GM19351 (cell line): ENCODE results near the gene C5.
"Not testable (repeated sequence)": the region's sequence is repeated elsewhere in the genome, so short reads cannot be mapped to it uniquely, and the experiment has no call there.

Experiments used
- ATAC-seq: cut with Tn5 transposase; IDR thresholded peaks from one replicate; pipeline ENCODE4 v1.9.1; 2021; ENCODE audit warnings: mild to moderate bottlenecking, moderate library complexity; ENCODE audit not compliant: unreplicated experiment

Gene C5

GRCh38 chr9:121053544-121053943, 3.5 kb upstream of the C5 start:
- ATAC-seq = no peak

- no peak for ATAC-seq
Measured at GRCh38 chr9:121048618-121049017, 1.5 kb downstream of the C5 start.

- no peak for ATAC-seq
Measured at GRCh38 chr9:121048175-121048574, 1.9 kb downstream of the C5 start.

DNA sequence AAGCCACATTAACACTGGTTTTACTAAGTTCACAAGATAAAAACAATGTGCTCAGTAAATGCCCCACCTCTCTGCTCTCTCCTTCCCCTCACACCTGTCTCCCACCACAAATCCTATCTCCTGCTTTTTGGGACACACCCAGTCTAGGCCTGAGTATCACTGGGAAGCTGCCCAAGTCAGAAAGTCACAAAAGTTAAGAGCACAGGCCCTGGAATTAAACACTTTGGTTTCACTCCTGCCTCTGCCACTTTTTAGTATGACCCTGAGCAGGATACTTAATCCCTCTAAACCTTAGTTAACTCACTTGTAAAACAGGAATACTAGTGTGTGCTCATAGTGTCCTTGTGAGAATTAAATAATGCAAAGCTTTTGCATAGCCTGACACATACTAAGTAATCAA, 11.3 kb downstream of the C5 start:
- ATAC-seq = no peak

- ATAC-seq = no peak
Measured at GRCh38 chr9:121038362-121038761, 11.7 kb downstream of the C5 start.

- ATAC-seq = not testable (repeated sequence)
Measured at GRCh38 chr9:121035717-121036116, 14.4 kb downstream of the C5 start.

DNA sequence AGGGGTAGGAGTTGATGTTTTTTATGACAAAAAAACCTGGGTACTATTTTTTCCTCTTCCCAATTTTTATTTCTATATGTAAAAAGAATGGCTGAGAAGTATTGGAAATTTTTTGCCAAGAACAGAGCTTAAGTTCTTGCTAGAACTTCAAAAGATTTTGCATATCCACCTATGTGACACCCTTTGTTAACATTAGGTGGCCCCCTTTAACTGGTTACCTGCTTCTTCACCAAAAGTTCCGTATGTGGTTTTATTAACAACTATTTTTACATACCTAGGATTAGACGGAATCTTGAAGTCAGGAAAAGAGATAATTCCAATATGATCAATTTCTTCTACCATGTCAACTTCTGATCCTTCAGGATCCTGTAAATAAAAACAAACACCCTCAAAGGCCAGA, 15.5 kb downstream of the C5 start:
- no peak for ATAC-seq

DNA sequence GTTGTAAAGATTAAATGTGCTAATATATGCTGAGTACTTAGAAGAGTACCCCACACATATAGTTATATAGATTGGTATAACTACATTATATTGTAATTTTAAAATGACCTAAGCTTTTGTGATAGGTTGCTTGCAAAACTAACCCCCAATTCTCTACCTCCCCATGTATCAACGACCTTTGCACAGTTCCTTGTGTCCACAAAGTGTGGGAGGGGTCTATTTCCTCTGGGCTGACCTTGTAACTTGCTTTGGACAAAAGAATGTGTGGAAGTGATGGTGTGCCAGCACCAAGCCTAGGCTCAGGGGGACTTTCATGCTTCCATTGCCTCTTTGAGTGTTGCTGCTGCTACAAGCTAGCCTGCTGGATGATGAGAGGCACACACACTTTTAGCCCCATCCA, 20.6 kb downstream of the C5 start:
- ATAC-seq = no peak

- ATAC-seq = not testable (repeated sequence)
Measured at GRCh38 chr9:121028285-121028684, 21.8 kb downstream of the C5 start.

GRCh38 chr9:121026768-121027167, 23.3 kb downstream of the C5 start:
- no peak for ATAC-seq

DNA sequence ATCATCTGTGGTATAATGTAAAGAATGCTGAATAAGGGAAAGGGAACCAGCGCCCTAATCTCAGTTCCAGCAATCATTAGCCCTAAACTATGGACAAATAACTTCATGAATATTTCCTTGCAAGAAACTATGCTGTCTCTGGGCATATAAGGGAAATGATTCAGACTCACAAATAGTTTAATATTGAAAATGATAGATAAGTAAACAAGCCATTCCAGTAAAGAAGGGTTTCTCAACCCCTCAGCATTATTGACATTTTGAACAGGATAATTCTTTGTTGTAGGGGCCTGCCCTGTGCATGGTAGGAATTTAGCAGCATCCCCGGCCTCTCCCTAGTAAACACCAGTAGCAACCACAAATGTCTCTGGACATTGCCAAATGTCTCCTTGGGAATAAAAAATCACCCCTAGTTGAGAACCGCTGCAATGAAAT, 23.8 kb downstream of the C5 start:
- no peak for ATAC-seq

DNA sequence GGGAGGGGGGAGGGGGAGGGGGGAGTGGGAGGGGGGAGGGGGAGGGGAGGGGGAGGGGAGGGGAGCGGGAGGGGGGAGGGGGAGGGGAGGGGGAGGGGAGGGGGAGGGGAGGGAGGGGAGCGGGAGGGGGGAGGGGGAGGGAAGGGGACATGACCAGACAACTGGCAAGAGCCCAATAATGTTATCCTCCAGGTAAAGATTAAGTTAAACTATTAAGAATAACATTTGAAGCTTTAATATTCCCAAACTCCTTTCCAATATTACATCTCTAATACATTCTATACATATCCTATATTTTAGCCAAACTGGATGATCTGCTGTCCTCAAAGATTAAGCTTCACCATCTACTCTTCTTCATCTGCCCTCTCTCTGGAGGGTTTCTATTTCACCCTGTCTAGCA, 25.8 kb downstream of the C5 start:
- ATAC-seq = no peak

DNA sequence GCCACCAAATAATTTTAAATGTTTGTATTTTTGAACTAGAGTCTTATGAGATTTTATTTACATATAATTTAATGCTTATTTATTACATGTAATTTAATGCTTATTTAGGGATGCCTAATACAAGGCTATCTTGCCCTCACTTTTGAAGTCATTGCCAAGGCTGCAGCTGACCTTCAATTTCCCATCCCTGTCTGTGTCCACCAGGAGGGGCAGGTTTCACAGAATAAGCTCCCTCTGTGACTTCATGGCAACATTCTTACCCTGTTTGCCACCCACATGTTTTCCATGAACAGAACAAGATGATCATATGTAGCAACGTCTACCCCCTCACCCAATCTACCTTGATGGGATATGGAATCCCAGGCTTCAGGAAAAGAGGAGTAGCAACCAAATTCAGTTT, 27.0 kb downstream of the C5 start:
- ATAC-seq = no peak

DNA sequence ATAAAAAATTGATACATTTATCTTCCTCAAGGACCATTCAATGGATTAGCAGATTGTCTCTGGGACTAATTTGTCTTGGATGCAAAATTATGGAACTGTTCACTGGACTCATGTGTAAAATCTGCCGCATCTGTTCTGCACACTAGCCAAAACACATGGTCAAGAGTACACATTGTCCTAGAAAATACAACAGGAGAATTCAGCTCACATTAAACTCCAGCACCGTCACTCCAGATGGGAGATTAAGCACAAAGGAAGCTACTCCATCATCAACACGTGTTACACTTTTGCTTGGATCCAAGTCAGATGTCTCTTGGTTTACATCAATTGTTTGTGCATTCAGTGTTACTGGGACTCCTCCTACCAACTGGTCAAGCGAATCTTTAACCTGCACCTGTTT, 28.8 kb downstream of the C5 start:
- ATAC-seq = no peak

- no peak for ATAC-seq
Measured at GRCh38 chr9:121019273-121019672, 30.8 kb downstream of the C5 start.

GRCh38 chr9:121013911-121014310, 36.2 kb downstream of the C5 start:
- ATAC-seq = no peak

DNA sequence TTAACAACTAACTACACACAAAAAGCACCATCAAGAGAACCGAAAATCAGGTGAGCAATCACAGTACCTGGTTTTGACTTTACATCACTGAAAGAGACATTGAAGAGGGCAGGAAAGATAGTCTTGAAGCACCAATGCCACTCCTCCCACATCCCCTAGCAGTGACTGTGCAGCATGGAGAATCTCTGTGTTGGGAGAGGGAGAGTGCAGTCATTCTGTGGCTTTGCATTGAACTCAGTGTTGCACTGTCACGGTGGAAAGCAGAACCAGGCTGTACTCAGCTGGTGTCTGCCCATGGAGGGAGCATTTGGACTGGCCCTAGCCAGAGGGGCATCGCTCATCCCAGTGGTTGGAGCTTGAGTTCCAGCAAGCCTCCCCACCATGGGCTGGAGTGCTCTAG, 40.4 kb downstream of the C5 start:
- no peak for ATAC-seq

GRCh38 chr9:120999317-120999716, 50.8 kb downstream of the C5 start:
- ATAC-seq = no peak

DNA sequence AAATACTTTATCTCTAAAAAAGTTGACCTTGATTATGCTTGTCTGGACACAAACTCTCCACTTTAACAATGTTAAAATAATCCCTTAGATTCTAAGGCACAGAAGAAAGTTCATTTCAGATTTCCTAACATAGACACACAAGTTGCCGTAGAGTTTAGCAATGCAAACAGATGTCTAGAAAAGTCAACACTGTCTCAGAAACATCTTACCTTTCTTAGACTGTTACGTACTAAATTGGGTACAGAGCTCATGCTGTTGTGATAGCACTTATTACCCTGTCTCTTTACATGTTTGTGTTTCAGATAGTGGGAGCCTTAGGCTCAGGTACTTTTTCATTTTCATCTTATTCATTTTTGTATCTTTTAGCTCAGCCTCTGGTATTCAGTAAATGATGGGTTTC, 52.0 kb downstream of the C5 start:
- no peak for ATAC-seq

DNA sequence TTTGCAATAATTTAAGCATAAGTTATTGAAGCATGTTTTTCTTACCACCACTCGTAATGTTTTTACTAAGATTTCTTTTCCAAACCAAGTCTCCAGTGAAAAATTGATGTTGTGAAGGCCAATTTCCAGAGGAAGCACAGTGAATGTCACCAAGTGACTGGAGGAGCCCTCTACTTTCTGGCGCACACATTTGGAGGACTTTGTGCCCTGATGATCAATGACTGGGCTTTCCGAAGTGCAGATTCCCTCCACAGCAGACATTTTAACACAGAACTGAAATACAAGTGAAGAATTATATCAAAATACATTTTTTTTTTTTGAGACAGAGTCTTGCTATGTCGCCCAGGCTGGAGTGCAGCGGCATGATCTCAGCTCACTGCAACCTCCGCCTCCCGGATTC, 52.6 kb downstream of the C5 start:
- ATAC-seq = no peak

DNA sequence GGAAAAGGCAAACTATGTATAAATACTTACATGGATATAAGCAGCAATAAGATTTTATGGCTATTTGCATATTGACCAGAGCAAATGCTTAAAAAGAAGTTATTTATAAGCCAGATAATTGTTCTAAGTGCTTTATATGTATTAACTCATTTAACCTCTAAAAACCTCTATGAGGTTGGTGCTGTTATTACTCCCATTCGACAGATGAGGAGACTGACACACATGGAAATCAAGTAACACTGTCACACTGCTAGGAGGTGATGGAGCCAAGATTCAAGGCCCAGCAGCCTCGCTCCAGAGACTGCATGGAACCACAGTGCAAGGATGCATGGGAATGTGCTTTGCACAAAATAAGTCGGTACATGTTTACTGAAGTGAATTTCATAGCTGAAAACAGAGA, 53.7 kb downstream of the C5 start:
- no peak for ATAC-seq

DNA sequence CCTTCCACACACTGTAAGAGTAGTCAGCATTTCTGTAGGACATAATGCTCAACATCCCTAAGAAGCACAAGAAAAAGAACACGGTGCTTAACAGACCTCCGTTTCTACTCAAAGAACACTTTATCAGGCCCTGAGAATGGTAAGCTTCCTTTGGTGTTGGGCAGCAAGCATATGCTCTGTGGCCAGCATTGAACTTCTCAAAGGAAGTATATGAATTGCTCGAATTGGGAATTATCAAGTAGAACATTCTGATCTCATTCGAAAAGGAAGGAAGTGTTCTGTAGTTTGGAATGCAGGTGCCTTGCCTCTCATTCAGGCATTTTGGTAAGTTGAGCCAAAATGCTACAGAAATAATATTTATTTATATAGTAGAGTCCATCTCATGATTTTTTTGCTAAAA, 61.0 kb downstream of the C5 start:
- no peak for ATAC-seq

DNA sequence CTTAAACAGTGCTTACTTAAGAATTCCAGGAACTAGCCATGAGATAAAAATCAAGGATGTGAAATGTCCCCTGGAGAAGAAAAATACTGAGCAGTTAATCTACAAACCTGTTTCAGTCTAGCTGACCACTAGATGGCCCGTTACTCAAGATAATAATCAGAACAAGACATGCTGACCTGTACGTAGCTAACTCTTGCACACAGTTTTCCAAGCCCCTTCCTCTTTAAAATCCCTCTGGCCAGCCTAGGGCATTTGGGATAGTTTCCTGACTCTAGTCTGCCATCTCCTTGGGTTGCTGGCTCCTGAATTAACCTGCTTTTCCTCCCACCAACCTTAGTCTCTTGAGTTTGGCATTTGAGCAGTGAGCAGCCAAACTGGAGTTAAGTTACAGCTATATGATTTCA, 64.3 kb downstream of the C5 start:
- ATAC-seq = no peak

DNA sequence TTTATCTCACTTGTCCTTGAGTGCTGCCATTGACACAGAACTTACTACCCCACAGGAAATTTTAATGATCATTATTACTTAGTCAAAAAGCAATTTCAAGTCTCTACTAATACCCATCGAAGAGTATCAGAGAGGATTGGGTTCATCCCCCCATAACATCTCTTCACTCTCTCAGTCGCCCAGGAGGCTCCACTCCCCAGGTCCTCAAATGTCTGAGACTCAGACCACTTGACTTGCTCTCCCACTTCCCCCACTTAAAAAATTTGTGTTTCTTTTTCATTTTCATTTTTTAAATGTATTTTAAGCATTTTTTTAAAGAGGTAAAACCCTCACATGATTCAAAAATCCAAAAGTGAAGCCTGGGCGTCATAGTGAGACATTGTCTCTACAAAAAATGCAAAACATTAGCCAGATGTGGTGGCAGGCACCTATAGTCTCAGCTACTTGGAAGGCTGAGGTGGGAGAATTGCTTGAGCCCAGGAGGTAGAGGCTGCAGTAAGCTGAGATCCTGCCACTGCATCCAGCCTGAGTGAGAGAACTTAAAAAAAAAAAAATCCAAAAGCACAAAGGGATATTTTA, 66.7 kb downstream of the C5 start:
- peak; percentile 67 for ATAC-seq
